ENCODE results near the gene FAM83F.
"Not testable (repeated sequence)": the region's sequence is repeated elsewhere in the genome, so short reads cannot be mapped to it uniquely, and the experiment has no call there.

FAM83F gene

DNA sequence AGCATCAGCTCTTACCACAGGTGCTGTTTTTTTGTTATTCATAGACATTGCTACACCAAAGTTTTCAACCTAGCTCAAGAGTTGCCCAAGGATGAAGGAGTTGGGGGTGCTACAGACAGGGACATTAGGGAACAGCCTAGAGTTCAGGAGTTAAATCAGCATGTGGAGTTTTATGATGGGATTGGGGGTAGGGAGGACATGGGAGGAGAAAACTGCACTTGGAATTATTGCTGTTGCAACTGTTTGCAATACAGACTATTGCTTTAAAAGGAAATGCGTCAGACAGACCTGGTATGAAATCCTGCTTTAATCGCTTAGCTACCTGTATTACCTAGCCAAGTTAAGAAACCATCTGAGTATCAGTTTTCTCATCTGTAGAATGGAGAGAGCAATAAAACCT is 28.3 kb upstream of the FAM83F start:
- DNase-seq: no peak

DNA sequence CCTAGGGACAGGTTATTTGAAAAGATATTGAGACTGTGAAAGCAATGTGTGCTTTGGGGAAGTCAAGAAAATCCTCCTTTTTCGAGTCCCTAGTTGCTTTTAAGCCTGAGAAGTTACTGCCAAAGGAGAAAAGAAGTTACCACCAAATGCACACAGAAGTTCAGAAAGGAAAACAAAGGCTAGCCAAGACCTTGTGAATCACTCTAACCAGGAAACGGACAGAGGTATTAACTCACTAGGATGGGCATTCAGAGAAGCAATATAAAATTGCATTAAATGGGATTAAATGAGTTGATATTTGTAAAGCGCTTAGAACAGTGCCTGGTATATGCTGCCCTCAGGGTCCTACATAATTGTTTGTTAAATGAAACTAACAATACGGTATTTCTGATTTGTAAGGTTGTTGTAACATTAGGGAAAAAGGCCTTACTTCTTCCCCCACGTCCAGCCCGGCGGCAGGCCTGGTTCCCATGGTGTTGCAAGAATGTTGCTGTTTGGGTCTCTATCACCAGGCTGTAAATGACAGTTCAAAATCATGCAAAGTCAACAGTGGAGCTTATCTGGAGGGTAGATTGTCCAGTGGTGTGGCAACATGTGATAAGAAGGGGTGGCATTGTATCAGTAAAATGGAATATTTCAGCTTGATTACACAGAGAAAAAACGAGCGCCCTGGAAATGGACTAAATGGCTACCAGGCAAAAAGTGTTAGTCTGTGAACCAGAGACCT is 27.5 kb upstream of the FAM83F start:
- DNase-seq: peak; percentile 38

DNA sequence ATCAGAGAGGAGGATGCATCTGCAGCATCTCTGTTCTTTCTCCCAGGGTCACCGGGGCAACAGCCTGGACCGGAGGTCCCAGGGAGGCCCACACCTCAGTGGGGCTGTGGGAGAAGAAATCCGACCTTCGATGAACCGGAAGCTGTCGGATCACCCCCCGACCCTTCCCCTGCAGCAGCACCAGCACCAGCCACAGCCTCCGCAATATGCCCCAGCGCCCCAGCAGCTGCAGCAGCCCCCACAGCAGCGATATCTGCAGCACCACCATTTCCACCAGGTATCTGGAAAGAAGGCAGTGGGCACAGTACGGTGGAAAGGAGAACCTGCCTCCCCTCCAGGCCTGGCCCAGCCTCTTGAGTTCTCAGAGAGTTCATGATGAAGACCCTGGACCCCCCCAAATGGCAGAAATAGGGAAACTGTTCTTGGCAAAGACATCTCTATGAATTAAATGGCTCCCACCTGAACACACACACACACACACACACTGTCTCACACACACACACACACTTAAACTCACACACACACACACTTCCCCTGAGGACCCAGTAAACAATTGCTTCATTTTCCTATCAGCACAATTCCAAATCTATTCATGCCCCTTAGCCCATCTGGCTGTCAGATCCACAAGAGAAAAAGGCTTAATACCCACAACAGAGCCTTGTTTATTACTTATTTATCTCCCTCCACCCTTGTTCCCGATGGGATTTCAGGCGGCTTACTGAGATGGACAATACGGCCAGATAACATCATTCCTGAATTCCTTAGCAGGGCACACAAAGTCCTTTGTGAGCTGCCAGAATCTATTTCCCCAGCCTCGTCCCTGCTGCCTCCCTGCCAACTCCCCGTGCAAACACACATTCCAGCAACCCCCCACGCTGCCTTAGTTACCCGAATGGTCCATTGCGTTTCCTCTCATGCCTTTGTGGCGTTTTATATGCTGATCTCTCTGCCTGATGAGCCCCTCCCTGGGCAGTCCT is 26.5 kb upstream of the FAM83F start:
- DNase-seq: no peak

DNA sequence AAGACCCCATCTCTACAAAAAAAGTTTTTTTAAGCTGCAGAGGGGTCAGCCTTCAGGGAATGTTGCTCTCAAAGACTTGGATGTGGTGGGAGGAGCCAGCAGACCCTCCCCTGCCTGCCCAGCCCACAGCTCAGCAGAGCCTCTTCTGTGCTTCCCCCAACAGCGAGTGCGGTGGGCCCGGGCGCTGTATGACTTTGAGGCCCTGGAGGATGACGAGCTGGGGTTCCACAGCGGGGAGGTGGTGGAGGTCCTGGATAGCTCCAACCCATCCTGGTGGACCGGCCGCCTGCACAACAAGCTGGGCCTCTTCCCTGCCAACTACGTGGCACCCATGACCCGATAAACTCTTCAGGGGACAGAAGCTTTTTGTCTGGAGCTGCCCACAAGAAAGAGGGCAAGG is 24.0 kb upstream of the FAM83F start:
- DNase-seq: no peak

DNA sequence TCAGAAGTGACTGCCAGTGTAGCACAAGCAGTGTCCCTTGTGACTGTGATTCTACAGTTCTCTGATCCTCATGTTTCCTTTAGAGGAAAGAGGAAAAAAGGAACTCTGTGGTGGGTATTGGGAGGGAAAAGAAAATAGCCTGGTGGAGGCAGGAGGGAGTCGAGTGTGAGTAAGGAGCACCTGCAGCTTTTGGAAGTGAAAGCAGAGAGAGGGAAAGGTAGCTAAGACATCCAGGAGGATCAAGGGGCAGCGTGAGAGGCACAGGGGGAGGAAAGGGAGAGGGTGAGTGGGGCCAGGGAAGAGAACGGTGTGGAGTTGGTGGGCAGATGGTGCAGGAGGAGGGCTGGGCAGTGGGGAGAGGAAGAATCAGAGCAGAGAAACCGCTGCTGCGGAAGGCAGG is 22.1 kb upstream of the FAM83F start:
- DNase-seq: no peak

DNA sequence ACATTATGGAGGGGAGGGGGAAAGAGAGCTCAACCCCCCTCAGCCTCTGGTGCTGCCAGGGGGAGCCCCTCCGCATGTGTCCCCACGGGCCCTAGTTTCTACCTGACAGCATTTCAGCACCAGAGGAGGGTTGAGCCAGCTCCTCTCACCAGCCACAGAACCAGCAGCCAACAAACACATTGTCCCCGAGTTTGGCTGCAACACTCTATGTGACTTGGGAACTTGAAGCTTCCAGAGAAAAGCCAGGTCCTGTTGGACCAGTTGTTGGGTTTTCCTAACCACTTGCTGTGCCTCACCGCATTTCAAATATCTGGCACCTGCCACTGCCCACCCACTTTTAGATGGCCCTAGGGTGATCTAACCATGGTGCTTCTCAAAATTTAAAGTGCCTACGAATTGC is 21.1 kb upstream of the FAM83F start:
- DNase-seq: no peak

DNA sequence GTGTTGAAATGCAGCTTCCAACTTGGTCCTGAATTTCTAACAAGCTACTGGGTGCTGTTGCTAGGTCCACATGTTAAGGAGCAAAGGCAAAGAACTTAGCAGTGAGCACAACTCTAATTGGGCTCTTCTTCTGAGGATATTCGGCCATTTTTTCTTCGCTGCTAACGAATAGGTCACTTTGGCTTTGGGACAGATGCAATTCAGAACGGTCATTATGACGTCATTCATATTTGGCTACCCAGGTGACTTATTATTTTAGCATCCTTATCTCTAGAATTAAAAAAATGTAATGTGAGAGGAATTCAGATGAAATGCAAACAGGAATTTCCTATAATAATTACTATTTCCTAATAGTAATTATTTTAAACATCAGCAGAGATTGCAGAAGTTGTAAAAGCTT is 20.7 kb upstream of the FAM83F start:
- no peak for DNase-seq

DNA sequence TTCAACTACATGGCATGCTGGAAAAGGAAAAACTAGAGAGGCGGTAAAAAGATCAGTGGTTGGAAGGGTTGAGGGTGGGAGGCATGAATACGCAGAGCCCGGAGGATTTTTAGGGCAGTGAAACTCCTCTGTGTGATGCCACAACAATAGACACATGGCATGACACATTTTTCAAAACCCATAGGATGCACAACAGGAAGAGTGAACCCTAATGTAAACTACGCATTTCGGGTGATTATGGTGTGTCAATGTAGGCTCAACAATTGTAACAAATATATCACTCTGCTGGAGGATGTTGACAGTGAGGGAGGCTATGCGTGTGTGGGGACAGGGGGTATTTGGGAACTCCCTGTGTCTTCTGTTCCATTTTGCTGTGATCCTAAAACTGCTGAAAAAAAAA is 15.7 kb upstream of the FAM83F start:
- no peak for DNase-seq

DNA sequence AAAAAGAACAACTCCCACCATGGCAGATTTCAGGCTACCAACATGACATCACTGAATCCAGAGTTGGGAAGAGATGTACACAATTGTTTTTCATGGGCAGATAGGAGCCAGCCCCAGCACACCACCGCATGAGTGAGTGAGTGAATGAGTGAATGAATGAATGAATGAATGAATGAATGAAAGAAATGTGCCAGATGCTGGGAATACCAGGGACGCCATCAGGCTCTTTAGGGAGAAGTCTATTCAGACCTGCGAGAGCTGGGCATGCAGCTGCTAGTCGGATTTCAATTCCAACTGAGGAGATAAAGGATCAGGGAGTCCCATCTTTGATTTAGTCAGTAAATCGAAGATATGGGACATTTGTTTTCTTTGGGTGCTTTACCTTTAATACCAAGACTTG is 15.3 kb upstream of the FAM83F start:
- DNase-seq: no peak

DNA sequence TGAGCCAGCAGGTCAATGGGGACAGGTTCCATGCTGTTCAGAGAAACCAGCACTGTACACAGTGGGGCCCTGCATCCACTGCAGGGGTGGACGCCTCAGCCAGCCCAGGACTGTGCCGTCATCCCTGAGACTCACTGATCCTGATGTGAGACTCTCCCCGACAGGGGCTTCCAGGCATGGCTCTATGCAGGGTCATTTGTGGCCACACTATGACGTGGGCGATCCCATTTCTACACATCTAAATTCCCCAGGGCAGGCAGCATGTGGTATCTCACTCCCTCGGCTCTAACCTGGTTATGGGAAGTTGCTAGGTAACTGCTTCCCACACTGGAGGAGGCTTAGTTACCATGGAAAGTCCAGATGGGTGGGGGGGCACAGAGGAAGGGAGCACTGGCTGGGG is 14.2 kb upstream of the FAM83F start:
- DNase-seq: no peak

DNA sequence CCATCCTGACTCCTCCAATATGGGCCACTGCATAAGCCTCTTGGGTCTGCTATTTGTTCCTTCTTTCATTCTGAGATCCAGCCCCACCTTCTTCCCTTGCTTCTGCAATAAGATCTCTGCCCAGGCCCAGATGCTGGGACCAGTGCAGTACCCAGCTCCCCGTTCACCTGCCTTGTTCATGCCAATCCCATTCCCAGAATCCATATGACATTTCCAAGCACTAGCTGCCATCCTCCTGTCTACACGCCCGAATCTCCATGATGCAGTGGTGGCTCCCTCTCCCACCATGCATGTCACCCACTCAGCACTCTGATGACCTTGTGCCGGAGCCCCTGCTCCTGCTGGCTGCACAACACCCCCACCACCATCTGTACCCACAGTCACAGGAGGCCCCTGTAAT is 11.4 kb upstream of the FAM83F start:
- DNase-seq: no peak

DNA sequence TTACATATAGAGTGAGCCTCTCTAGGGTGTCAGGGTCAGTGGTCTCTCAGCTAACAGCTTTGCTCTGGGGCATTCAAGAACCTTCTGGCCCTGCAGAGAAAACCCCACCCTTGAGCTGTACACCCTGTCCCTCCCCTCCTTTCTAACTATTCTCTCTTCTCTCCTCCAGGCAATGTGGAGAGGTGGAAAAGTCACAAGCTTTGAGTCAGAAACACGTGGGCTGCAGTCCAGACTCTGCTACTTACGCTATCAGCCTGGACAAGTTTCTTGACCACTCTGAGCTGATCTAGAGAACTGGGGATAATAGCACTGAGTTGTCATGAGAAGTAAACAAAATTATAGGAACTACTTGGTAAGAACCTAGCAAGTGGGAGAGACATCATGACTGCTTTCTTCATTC is 10.7 kb upstream of the FAM83F start:
- DNase-seq: peak; percentile 23

DNA sequence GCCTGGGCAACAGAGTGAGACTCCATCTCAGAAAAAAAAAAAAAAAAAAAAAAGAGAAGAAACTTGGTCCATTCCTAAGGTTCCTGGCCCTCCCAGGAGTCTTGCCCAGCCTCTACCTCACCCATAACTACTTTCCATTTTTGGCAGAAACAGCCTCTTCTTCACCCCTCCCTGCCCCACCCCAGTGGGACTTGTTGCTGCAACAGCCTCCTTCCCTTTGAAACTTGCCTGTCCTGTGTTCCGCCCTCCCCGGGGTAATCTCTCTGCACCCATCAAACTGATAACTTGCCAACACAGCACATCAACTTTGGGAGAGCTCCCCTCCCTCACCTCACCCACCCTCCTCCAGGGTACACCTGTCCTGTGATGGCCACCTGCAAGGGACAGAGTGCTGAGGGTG is 10.0 kb upstream of the FAM83F start:
- DNase-seq: no peak

DNA sequence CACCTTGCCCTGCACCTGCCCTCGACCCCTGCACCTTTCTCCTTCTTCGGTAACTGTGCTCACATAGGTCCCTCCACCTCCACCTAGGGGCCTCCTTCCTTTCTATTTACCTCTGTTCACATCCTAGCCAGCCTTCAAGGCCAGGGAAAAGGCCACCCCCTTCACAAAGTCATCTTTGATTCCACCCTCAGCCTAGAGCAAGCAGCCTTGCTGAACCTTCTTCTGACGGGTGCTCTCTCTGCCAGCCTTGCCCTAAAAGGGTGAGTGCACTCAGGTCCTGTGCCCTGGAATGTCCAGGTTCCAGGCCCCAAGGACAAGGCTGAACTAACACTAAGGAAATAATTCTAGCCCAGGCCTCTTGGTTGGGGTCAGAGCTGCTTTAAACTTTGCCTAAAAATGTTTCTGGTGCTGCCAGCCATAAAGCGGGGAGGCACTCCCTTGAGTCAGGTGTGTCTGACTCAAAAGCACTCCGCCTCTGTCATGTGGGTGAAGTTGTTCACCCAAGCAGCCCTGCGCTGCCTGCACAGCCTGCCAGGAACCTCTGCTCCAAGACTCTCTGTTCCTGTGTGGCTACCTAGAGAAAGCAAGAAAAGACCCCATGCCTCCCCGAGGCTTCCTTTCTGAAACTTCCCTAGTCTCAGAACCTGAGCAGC is 9.2 kb upstream of the FAM83F start:
- no peak for DNase-seq

DNA sequence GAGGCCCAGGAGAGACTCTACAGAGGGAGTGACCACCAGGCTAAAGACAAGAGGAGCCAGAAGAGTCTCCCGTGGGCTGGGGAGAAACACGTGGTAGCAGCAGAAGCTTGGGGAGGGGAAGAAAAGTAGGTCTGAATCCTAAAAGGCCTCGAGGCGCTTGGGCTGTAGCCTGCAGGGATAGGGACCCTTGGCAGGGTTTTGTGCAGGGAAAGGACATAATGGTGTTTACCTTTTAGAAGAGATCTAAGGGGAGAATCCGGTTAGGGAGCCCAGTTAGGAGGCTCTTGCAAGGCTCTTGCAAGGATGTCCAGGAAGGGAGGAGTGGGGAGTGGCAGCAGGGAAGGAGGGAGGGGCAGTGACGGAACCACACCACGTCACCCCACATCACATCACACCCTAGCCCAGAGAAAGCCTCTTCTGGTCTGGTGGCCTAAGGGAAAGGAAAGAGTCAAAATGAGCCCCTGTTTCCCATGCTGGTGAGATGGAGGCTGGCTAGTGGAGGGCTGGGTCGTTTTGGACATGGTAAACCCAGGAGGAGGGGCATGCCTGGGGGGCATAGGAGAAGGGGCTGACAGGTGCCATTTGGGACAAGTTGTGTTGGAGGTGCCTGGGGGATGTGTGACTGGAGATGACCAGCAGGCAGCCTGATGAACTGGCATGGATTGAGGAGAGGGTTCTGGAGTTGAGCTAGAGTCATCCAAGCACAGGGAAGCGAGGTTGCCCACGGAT is 6.2 kb upstream of the FAM83F start:
- DNase-seq: no peak

DNA sequence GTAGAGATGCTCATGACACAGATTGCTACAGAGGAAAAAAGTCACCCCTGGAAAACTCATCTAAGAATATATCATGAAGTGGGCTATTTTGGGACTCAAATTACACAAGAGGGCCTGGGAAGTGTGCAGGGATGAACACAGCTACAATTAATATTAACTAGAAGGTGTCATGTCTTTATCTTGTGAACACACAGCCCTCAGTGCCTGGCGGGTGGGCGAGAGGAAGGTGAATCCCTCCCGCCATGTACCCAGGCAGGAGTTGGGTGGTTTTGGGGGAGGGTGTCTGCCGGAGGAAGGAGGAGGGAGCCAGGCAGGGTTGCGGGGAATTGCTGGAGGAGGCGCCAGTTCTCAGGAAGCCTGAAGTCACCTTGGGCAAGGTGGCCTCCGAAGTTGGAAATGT is 5.1 kb upstream of the FAM83F start:
- DNase-seq: no peak

DNA sequence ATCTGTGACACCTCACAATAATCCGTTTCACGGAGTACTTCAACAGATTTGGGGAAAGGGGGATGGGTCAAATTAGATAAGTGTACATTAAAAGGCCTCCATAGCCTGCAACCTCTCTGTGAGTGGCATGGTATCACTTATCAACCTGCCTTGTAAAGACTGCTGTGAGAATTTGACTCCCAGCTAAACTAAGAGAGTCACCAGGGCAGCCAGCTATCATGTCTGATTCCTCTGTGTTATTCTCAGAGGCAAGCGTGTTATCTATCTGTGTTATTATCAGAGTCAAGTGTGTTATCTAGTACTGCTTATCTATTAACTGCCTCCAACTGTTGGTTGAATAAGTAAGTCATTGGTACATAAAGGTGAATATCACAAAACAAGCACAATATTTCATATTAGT is 4.1 kb upstream of the FAM83F start:
- DNase-seq: no peak

DNA sequence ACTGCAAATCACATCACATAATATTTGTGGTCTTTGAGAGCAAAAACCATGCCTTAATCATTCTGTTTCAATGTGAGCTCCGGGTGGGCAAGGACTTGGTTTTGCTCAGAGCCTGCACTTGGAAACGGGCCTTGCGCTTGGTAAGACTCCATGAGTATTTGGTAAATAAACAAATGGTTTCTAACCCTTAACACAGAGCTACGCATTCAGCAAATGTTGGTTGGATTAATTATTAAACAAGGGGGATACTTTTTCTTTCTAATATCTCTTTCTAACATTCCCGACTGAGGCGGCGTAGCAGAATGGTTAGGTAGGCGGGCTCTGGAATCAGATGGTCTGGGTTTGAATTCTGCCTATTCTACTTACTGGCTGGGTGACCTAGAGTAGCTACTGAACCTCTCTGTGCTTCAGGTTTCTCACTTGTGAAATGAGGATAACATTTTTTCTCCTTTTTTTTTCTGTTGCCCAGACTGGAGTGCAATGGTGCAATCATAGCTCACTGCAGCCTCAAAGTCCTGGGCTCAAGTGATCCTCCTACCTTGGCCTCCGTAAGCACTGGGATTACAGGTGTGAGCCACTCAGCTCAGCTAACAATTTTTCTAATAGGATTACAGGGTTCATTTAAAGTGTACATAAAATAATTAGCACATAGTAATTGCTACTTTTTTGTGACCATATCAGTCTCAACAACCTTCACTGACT is 3.4 kb upstream of the FAM83F start:
- no peak for DNase-seq

DNA sequence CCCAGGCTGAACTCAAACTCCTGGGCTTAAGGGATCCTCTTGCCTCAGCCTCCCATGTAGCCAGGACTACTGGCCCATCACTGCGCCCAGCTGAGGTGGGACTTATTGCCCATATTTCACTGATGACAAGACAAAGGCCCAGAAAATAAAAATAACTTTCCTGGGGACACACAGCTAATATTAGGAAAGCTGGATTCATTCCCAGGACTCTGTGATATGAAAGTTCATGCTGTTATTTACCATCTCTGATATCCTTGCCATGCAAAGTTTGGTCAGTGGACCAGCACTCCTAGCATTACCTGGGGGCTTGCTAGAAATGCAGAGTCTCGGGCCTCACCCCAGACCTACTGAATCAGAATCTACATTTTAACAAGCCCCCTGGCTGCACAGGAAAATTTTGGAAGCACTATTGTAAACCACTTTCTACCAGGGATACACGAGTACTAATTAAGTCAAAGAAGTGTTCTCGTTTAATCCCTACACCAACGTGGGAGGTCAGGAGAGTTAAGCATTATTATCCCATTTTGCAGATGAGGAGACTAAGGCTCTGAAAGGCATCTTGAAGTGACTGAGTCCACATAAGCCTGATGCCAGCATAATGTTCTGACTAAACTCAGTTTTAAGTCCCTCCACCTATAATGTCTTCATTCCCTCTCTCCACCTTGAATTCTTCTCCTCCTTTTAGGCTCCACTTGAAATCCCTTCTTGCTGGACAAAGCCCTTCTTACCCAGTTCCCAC is 2.5 kb upstream of the FAM83F start:
- no peak for DNase-seq

DNA sequence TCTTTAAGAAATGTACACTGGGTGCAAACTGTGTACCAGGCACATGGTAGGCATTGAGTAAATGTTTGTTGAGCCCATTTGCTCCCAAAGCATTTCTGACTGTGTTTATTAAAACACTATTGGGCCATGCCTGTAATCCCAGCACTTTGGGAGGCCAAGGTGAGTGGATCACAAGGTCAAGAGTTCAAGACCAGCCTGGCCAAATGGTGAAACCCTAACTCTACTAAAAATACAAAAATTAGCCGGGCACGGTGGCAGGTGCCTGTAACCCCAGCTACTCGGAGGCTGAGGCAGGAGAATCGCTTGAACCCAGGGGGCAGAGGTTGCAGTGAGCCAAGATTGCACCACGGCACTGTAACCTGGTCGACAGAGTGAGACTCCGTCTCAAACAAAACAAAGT is 1.9 kb upstream of the FAM83F start:
- not testable (repeated sequence) for DNase-seq

DNA sequence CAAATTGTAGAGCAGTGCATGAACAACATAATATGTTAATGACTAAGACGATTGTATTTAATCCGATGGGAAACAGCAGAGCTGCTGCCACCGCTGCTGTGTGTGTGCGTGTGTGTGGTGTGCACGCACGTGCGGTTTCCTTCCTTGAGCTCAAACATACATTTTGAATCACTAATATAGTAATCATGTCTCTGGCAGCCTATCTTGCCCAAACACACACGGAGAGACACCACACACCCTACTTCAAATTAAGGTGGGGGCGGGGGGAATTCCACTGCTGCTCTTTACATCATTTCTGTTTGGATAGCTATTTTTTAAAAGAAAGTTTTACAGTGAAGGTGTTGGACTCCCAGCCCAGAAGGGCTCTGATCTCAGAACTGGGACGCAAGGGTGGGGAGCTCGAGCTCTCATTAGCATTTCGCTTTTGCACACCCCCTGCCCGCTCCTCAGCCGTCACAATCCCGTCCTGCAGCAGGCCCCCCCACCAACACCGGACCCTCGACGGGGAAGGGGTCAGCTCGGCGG is 651 bp upstream of the FAM83F start:
- DNase-seq: no peak
